Hematopoietic multipotent progenitor cell treated with erythropoietin and hydrocortisone succinate and interleukin-3 and kit ligand, for 8 days (in vitro differentiated cells): ENCODE measurements around the gene GORAB.

ENCODE experiments used
- DNase-seq: peaks from one replicate; pipeline ENCODE4 v3.0.0-alpha.2; 2015

GORAB gene

GRCh38 chr1:170539154-170539553 lies 7.2 kb downstream of the GORAB start:
- no peak for DNase-seq

GRCh38 chr1:170544624-170545023 lies 12.7 kb downstream of the GORAB start:
- DNase-seq = no peak

GRCh38 chr1:170545476-170545875 lies 13.5 kb downstream of the GORAB start:
- no peak for DNase-seq

- no peak for DNase-seq
Measured at GRCh38 chr1:170547255-170547654, 15.3 kb downstream of the GORAB start.

GRCh38 chr1:170548497-170548896 lies 16.5 kb downstream of the GORAB start:
- DNase-seq = no peak

GRCh38 chr1:170555370-170555769 lies 23.4 kb downstream of the GORAB start:
- DNase-seq = no peak

GRCh38 chr1:170556917-170557316 lies 25.0 kb downstream of the GORAB start:
- no peak for DNase-seq

GRCh38 chr1:170558731-170559130 lies 26.8 kb downstream of the GORAB start:
- DNase-seq = no peak

GRCh38 chr1:170559166-170559565 lies 27.2 kb downstream of the GORAB start:
- no peak for DNase-seq

GRCh38 chr1:170560681-170561285 lies 28.8 kb downstream of the GORAB start:
- no peak for DNase-seq

GRCh38 chr1:170562646-170563338 lies 30.8 kb downstream of the GORAB start:
- DNase-seq = no peak

GRCh38 chr1:170567214-170567613 lies 35.2 kb downstream of the GORAB start:
- no peak for DNase-seq

- no peak for DNase-seq
Measured at GRCh38 chr1:170568197-170568596, 36.2 kb downstream of the GORAB start.

GRCh38 chr1:170576980-170577379 lies 45.0 kb downstream of the GORAB start:
- no peak for DNase-seq

GRCh38 chr1:170578359-170578758 lies 46.4 kb downstream of the GORAB start:
- no peak for DNase-seq

- no peak for DNase-seq
Measured at GRCh38 chr1:170580636-170581440, 48.9 kb downstream of the GORAB start.

GRCh38 chr1:170583186-170583585 lies 51.2 kb downstream of the GORAB start:
- DNase-seq = no peak

GRCh38 chr1:170586321-170587252 lies 54.6 kb downstream of the GORAB start:
- no peak for DNase-seq

GRCh38 chr1:170587253-170587593 lies 55.3 kb downstream of the GORAB start:
- DNase-seq = no peak

- no peak for DNase-seq
Measured at GRCh38 chr1:170590921-170591705, 59.1 kb downstream of the GORAB start.

- DNase-seq = no peak
Measured at GRCh38 chr1:170592591-170593111, 60.7 kb downstream of the GORAB start.
